HL-60 (cell line): ENCODE results near the gene TENT5A.

Experiments
- DNase-seq, 2 experiments: peaks; one replicate each; pipeline ENCODE4 v3.0.0-alpha.2; 2010 to 2020; ENCODE audit warnings: low read depth in 1 of 2, low spot score in 1 of 2
- H3K27ac ChIP-seq: fragments of 250-450 bp; sonication (Bioruptor Pico); replicated peaks from 2 replicates; pipeline ENCODE4 v1.5.1; 2020; ENCODE audit warnings: mild to moderate bottlenecking, moderate library complexity
- H3K27me3 ChIP-seq: fragments of 250-450 bp; sonication (Bioruptor Pico); 2 replicates; pipeline ENCODE4 v1.5.1; 2021; ENCODE audit warnings: mild to moderate bottlenecking, moderate library complexity; ENCODE audit not compliant: insufficient read depth, poor library complexity, severe bottlenecking
- H3K4me3 ChIP-seq: replicated peaks from 2 replicates; pipeline ENCODE4 v1.5.1; 2011; ENCODE audit warnings: mild to moderate bottlenecking, control low read depth, low read length; ENCODE audit not compliant: insufficient read depth
- GABPA ChIP-seq: IDR thresholded peaks from 2 replicates; pipeline ENCODE4 v1.6.1; 2012; ENCODE audit warnings: low read depth
- POLR2AphosphoS5 ChIP-seq: IDR thresholded peaks from 2 replicates; pipeline ENCODE4 v1.6.1; 2012; ENCODE audit warnings: low read depth
- SPI1 ChIP-seq: IDR thresholded peaks from 2 replicates; pipeline ENCODE4 v1.6.1; 2012; ENCODE audit warnings: low read depth, mild to moderate bottlenecking, borderline replicate concordance
- TF ChIP-seq, protein P1 (sequence below): IDR thresholded peaks from one replicate; pipeline ENCODE4 v1.5.1; 2011; ENCODE audit warnings: low read length, control low read depth, inconsistent platforms; ENCODE audit not compliant: insufficient read depth
- TF ChIP-seq, protein P2 (sequence below): IDR thresholded peaks from 2 replicates; pipeline ENCODE4 v1.6.1; 2012; ENCODE audit warnings: low read depth; ENCODE audit not compliant: insufficient replicate concordance

TENT5A gene

DNA sequence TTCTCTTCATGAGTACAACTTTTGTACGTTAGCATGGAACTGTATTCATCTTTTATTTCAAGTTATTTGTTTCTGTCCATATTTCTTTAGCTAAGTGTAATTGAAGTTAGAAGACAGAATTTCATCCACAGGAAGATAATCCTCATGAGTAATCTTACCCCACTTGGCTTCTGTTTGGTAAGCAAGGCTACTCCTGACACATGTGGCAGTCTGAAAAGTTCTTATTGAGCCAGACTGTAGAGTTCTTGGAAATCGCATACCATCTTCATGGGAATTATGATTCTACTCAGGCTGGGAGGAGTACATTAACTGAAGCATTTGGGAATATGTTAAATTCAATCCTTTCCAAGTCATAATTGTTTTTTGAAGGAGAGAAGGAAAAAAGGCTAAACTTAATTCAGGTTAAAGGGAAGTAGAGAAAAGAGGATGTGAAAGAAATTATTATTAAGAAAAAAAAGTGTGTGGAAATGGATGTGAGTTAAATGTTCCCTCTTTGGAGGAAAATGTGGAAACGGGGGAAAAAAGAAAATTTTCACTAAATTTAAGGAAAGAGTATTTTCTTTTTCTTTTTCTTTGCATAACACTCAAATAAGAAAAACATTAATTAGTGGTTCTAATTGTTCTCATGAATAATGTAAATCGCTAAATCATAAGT is 41.5 kb upstream of the TENT5A start:
- DNase-seq = no peak
- H3K27ac ChIP-seq = no peak overlapping the region

DNA sequence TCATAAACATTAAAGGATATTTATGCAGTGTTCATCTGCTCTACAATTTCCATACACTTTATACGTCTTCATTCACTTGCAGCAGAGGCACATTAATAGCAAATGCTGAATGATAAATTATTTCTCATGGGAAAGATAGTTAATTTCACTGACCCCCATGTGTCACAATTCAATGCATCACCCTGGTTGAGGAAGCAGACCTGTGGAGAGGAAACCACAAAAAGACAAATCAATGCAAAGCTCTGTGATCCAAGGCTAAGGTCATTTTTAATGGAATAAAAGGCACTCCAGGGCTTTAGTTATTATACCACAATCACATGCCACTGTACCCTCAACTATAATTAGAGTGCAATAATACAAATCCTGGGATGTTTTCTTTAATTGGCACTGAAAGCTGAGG is 40.3 kb upstream of the TENT5A start:
- no peak for DNase-seq
- TF ChIP-seq POLR2AphosphoS5 = no peak
- TF ChIP-seq GABPA = no peak
- TF ChIP-seq, protein P1, sequence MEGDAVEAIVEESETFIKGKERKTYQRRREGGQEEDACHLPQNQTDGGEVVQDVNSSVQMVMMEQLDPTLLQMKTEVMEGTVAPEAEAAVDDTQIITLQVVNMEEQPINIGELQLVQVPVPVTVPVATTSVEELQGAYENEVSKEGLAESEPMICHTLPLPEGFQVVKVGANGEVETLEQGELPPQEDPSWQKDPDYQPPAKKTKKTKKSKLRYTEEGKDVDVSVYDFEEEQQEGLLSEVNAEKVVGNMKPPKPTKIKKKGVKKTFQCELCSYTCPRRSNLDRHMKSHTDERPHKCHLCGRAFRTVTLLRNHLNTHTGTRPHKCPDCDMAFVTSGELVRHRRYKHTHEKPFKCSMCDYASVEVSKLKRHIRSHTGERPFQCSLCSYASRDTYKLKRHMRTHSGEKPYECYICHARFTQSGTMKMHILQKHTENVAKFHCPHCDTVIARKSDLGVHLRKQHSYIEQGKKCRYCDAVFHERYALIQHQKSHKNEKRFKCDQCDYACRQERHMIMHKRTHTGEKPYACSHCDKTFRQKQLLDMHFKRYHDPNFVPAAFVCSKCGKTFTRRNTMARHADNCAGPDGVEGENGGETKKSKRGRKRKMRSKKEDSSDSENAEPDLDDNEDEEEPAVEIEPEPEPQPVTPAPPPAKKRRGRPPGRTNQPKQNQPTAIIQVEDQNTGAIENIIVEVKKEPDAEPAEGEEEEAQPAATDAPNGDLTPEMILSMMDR = no peak
- TF ChIP-seq, protein P2, sequence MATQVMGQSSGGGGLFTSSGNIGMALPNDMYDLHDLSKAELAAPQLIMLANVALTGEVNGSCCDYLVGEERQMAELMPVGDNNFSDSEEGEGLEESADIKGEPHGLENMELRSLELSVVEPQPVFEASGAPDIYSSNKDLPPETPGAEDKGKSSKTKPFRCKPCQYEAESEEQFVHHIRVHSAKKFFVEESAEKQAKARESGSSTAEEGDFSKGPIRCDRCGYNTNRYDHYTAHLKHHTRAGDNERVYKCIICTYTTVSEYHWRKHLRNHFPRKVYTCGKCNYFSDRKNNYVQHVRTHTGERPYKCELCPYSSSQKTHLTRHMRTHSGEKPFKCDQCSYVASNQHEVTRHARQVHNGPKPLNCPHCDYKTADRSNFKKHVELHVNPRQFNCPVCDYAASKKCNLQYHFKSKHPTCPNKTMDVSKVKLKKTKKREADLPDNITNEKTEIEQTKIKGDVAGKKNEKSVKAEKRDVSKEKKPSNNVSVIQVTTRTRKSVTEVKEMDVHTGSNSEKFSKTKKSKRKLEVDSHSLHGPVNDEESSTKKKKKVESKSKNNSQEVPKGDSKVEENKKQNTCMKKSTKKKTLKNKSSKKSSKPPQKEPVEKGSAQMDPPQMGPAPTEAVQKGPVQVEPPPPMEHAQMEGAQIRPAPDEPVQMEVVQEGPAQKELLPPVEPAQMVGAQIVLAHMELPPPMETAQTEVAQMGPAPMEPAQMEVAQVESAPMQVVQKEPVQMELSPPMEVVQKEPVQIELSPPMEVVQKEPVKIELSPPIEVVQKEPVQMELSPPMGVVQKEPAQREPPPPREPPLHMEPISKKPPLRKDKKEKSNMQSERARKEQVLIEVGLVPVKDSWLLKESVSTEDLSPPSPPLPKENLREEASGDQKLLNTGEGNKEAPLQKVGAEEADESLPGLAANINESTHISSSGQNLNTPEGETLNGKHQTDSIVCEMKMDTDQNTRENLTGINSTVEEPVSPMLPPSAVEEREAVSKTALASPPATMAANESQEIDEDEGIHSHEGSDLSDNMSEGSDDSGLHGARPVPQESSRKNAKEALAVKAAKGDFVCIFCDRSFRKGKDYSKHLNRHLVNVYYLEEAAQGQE = no peak
- no peak for TF ChIP-seq SPI1
- Histone ChIP-seq H3K4me3 (no peak overlapping the region), H3K27ac (no peak overlapping the region), H3K27me3 (no peaks in the 10 kb centered on the region)

More for the DNA sequence above, 41.5 kb upstream of the TENT5A start:
- TF ChIP-seq SPI1 (peak; percentile 48; the same call in 1 of the 2 replicates), GABPA (no peak)
- H3K4me3 ChIP-seq = no peak overlapping the region
- H3K27me3 ChIP-seq = no peaks in the 10 kb centered on the region

DNA sequence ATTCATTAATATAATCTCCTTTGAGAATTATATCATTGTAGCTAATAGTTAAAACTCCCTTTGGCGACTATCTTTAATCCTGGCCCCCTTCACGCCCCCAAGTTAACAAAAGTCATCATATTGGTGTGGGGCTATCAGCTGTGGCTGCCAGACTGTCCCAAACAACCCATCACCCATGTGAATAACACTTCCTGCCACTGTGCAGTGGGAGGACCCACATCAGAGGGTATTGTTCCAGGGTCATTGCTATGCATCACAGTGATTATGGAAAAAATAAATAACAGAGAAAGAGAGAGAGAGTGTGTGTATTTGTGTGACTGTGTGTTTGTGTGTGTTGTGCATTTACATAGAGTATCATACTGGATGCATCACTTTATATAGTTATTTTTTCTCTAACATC is 39.3 kb upstream of the TENT5A start:
- Histone ChIP-seq H3K4me3 (no peak overlapping the region), H3K27me3 (no peaks in the 10 kb centered on the region), H3K27ac (no peak overlapping the region)
- TF ChIP-seq GABPA = no peak
- no peak for TF ChIP-seq SPI1
- TF ChIP-seq, protein P2 = no peak
- no peak for TF ChIP-seq POLR2AphosphoS5
- TF ChIP-seq, protein P1 = no peak
- no peak for DNase-seq

DNA sequence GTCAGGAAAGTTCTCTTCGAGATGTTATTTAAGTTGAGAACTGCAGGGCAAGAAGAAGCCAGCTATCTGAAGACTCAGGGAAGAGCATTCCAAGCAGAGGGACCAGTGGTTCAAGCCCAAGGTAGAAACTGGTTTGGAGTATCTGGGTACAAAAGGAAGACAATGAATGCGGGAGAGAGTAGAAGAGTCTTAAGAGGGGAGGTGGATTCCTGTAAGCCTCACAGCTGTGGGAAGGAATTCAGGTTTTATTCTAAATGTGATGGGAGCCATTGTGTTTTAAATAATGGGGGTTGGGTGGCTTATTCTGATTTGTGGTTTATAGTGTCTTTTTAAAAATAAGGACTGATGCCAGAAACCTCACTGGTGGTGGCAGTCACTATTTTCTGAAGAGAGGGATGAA is 37.6 kb upstream of the TENT5A start:
- Histone ChIP-seq H3K4me3 (no peak overlapping the region), H3K27ac (no peak overlapping the region), H3K27me3 (no peaks in the 10 kb centered on the region)
- TF ChIP-seq, protein P1 = no peak
- TF ChIP-seq, protein P2 = no peak
- no peak for TF ChIP-seq GABPA
- no peak for TF ChIP-seq SPI1
- TF ChIP-seq POLR2AphosphoS5 = no peak
- no peak for DNase-seq
